GM19452 (cell line): ENCODE data around the gene SPATA32.

Experiments used
- ATAC-seq: cut with Tn5 transposase; IDR thresholded peaks from one replicate; pipeline ENCODE4 v1.9.1; 2021; ENCODE audit not compliant: unreplicated experiment

The SPATA32 gene

GRCh38 chr17:45218895-45219661 is 42.8 kb downstream of the SPATA32 start:
- no peak for ATAC-seq
